NK-92 (cell line): ENCODE measurements around the gene OR4C13.
"Not testable (repeated sequence)": the region's sequence is repeated elsewhere in the genome, so short reads cannot be mapped to it uniquely, and the experiment has no call there.

Source experiments
- DNase-seq: peaks from one replicate; lab custom pipeline; 2025; ENCODE audit not compliant: unreplicated experiment; lab: John Stamatoyannopoulos, UW

The OR4C13 gene

GRCh38 chr11:49952091-49952490, at the start of gene OR4C13:
OR4C13 (plus strand) TSS chr11:49952391; CDS start chr11:49952423, 32 bp downstream.
- no peak for DNase-seq

GRCh38 chr11:49911516-49911915, 40.7 kb upstream of the OR4C13 start:
- DNase-seq, result not testable (repeated sequence)

GRCh38 chr11:49948701-49949100, 3.5 kb upstream of the OR4C13 start:
- DNase-seq, result not testable (repeated sequence)

- not testable (repeated sequence) for DNase-seq
Measured at GRCh38 chr11:49973439-49973838, 21.2 kb downstream of the OR4C13 start.

GRCh38 chr11:49982435-49982834, 30.2 kb downstream of the OR4C13 start, which contains the start of gene OR4C12:
OR4C12 (minus strand) TSS chr11:49982535; CDS start chr11:49982501, 34 bp downstream.
- DNase-seq, result not testable (repeated sequence)

GRCh38 chr11:49995565-49995964, 43.4 kb downstream of the OR4C13 start:
- no peak for DNase-seq
